C4-2B (cell line): Measurements from ENCODE around the gene CXorf66.
A peak's percentile ranks its signal among the peaks of the same experiment; 100 is the strongest.
"Not testable (repeated sequence)": the region's sequence is repeated elsewhere in the genome, so short reads cannot be mapped to it uniquely, and the experiment has no call there.

Experiments used
- H3K27ac ChIP-seq: fragments of 450-650 bp; 2 replicates; pipeline ENCODE4 v1.5.1; 2017
- ZFX ChIP-seq: fragments of 450-650 bp; IDR thresholded peaks from 2 replicates; pipeline ENCODE4 v1.6.1; 2017
- TF ChIP-seq, protein P1 (sequence below): fragments of 450-650 bp; conservative IDR thresholded peaks from 2 replicates; pipeline ENCODE4 v1.5.1; 2017; ENCODE audit warnings: mild to moderate bottlenecking

CXorf66 gene

DNA sequence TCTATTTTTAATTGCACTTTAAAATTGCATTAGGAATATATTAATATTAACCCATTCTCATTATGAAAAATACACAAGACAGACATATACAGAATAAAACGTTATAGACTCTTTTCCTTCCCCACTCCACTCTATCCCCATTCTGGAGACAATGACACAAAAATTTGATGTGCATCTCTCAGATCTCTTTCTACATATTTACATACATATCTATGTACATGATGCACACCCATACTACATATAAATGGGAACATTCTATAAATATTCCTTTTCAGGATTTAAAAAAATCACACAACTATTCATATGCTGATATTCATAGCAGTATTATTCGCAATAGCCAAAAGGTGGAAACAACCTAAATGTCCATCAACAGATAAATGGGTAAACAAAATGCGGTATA is 2.4 kb upstream of the CXorf66 start:
- TF ChIP-seq, protein P1, sequence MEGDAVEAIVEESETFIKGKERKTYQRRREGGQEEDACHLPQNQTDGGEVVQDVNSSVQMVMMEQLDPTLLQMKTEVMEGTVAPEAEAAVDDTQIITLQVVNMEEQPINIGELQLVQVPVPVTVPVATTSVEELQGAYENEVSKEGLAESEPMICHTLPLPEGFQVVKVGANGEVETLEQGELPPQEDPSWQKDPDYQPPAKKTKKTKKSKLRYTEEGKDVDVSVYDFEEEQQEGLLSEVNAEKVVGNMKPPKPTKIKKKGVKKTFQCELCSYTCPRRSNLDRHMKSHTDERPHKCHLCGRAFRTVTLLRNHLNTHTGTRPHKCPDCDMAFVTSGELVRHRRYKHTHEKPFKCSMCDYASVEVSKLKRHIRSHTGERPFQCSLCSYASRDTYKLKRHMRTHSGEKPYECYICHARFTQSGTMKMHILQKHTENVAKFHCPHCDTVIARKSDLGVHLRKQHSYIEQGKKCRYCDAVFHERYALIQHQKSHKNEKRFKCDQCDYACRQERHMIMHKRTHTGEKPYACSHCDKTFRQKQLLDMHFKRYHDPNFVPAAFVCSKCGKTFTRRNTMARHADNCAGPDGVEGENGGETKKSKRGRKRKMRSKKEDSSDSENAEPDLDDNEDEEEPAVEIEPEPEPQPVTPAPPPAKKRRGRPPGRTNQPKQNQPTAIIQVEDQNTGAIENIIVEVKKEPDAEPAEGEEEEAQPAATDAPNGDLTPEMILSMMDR: peak; percentile 8; the same call in 1 of the 2 replicates
- TF ChIP-seq ZFX: no peak
- no peak overlapping the region for H3K27ac ChIP-seq

DNA sequence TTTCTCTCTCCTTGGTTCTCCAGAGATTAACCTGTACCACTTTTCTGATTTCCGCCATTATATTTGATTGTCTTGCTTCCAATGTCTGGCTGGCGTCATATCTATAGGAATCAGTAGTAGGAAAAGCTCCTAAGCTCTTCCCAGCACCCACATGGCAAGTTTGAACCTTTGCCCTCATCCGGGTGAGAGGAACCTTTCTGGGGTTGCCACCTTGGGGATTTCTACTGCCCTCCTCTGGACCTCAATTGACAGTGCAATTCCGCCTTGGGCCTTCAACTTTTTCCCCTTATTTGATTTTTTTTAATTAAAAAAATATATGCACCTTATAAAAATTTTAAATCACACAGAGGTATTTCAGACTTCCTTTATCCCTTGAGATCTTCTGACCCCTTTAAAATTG is 2.0 kb upstream of the CXorf66 start:
- TF ChIP-seq, protein P1: peak; percentile 27
- no peak for TF ChIP-seq ZFX
- H3K27ac ChIP-seq: no peak overlapping the region

DNA sequence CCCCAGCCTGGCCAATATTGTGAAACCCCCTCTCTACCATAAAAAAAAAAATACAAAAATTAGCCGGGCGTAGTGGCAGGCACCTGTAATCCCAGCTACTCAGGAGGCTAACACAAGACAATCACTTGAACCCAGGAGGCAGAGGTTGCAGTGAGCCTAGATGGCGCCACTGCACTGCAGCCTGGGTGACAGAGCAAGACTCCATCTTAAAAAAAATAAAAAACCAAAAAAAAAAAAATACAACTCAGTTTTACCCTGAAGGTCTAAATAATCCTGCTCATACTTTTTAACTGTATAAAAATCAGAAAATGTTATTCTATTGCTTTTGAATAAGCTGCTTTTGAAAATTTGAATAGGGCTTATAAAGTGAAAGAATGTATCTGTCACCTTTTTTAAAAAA is 838 bp upstream of the CXorf66 start:
- H3K27ac ChIP-seq: not testable (repeated sequence)
- TF ChIP-seq, protein P1: peak; percentile 58

DNA sequence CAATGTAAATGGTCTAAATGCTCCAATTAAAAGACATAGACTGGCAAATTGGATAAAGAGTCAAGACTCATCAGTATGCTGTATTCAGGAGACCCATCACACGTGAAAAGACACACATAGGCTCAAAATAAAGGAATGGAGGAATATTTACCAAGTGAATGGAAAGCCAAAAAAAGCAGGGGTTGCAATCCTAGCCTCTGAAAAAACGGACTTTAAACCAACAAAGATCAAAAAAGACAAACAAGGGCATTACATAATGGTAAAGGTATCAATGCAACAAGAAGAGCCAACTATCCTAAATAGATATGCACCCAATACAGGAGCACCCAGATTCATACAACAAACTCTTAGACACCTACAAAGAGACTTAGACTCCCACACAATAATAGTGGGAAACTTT is 4.2 kb downstream of the CXorf66 start:
- not testable (repeated sequence) for H3K27ac ChIP-seq

DNA sequence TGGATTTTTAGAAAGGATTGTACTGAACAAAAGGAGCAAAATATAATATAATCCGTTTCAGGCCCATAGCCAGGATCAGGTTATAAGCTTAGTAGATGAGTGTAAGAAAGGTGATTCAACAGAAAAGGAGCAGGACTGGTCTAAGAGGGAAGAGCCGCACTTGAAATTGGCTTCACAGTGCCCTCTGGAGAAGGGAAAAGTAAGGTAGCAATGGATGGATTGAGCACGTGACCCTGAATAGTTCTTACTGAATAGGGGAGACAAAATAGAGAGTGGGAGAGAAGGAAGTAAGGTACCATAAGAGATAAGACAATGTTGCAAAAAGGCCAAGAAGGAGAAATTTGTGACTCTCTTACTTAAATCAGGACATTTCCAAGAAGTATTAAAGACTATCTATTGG is 15.6 kb downstream of the CXorf66 start:
- TF ChIP-seq, protein P1: no peak
- no peak for TF ChIP-seq ZFX
- no peak overlapping the region for H3K27ac ChIP-seq

DNA sequence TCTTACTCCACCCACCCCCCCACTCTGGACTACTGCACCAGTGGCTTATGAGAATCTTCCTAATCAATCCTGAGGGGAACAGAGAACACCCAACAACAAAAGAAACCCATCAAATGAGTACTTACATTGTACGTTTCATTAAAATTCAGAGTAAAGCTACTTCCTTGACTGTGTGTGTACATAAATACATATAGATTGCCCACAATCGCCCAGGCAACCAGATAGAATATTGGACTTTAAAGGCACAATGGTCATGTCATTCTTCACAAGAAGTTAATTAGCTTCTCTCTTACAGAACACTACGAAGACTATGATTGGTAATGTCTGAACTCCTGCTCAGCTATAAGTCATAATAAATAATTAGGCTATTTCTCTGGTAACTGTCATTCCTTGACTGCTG is 20.2 kb downstream of the CXorf66 start:
- TF ChIP-seq, protein P1: no peak
- no peak for TF ChIP-seq ZFX
- H3K27ac ChIP-seq: no peak overlapping the region

DNA sequence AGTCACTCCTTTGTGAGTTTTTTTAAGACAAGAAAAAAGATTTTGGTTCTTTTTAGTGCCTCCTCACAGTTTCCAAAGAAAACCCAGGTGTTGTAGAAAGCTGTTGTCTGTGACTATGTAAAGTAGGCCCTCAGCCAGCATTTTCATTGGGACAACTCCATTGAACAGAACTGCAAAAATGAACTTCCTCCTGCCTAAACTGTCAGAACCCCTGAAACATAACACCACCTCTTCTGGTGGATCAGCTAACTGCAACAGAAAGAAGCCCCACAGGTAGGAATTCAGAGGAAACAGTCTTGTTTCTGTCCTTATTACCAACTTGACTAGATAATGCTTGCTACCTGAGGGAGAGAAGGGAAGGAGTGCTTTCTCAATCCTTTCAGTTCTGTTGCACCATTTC is 29.1 kb downstream of the CXorf66 start:
- TF ChIP-seq, protein P1: no peak
- TF ChIP-seq ZFX: no peak
- H3K27ac ChIP-seq: no peak overlapping the region

DNA sequence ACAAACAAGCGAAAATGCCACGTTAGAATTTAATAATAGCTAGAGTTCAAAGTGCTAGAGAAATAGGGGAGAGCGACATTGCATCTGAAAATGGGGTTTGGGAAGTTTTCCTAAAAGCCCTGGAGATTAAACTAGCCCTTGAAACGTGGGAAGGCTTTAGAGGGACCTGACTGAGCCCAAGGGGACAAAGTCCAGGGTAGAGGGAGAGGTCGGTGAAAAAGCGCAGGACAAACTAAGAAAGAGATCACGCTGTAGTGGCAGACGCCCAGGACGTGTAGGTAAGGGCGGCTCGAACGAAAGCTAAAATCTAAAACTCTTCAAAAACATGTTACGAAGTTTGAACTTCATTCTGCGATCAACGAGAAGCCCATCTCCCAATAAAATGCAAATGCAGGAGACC is 31.4 kb downstream of the CXorf66 start:
- peak overlapping the region; percentile 89 for H3K27ac ChIP-seq
- no peak for TF ChIP-seq ZFX
- TF ChIP-seq, protein P1: no peak
